GM12873 (cell line): ENCODE data around the gene IPP.

Experiments
- TF ChIP-seq, protein P1 (sequence below): IDR thresholded peaks from 2 replicates; pipeline ENCODE4 v1.5.1; 2012; ENCODE audit warnings: low read depth, mild to moderate bottlenecking, moderate library complexity, low read length, control low read depth; ENCODE audit not compliant: insufficient read depth; ENCODE audit errors: missing control alignments

Gene IPP

GRCh38 chr1:45785583-45785982, 35.1 kb upstream of the IPP start:
- TF ChIP-seq, protein P1, sequence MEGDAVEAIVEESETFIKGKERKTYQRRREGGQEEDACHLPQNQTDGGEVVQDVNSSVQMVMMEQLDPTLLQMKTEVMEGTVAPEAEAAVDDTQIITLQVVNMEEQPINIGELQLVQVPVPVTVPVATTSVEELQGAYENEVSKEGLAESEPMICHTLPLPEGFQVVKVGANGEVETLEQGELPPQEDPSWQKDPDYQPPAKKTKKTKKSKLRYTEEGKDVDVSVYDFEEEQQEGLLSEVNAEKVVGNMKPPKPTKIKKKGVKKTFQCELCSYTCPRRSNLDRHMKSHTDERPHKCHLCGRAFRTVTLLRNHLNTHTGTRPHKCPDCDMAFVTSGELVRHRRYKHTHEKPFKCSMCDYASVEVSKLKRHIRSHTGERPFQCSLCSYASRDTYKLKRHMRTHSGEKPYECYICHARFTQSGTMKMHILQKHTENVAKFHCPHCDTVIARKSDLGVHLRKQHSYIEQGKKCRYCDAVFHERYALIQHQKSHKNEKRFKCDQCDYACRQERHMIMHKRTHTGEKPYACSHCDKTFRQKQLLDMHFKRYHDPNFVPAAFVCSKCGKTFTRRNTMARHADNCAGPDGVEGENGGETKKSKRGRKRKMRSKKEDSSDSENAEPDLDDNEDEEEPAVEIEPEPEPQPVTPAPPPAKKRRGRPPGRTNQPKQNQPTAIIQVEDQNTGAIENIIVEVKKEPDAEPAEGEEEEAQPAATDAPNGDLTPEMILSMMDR: no peak

- TF ChIP-seq, protein P1: no peak
Measured at GRCh38 chr1:45775794-45776193, 25.3 kb upstream of the IPP start.

GRCh38 chr1:45772971-45773370, 22.5 kb upstream of the IPP start:
- TF ChIP-seq, protein P1: no peak

- TF ChIP-seq, protein P1: no peak
Measured at GRCh38 chr1:45769261-45769932, 18.9 kb upstream of the IPP start.

GRCh38 chr1:45767035-45767434, 16.6 kb upstream of the IPP start:
- TF ChIP-seq, protein P1: no peak

DNA sequence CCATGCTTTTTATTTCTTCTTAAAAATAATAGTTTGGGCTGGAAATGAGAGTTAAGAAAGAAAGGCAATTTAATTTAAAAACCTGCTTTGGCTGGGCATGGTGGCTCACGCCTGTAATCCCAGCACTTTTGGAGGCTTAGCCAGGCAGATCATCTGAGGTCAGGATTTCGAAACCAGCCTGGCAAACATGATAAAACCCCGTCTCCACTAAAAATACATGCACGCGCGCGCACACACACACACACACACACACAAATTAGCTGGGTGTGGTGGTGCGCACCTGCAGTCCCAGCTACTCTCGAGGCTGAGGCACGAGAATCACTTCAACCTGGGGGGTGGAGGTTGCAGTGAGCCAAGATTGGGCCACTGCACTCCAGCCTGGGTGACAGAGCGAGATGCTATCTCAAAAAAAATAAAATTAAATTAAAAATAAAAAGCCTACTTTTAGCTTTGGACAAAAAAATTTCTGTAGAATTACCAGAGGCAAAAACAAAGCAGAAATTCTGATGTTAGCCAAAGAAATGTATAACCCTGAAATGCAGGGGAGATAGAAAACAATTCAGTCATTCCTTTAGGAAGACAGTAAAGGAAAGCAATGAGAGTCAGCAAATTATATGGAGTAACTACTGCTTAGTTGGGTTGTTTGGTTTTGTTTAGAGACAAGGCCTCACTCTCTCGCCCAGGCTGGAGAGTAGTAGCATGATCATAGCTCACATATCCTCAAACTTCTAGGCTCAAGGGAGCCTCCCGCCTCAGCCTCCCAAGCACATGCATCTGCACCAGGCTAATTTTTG, 15.7 kb upstream of the IPP start:
- TF ChIP-seq, protein P1: no peak

DNA sequence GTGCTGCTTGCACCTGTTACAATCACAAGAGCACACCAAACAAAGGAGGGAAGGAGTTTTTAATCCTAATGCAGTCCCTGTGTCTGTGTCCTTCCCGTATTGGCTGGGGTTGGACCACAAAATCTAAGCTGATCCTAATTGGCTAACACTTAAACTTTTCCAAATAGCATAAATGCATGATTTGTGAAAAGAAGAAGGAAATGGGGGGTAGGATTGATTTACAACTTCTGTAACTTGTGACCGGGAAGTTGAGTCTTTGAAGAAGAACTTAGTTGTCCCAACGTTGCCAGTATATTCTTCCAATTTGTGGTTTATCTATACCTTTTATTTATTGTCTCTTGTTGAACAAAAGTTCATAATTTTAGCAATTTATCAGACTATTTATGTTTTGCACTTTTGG, 11.8 kb upstream of the IPP start:
- TF ChIP-seq, protein P1: no peak
